HG02840 (cell line): Measurements from ENCODE around the gene SUZ12.
"Not testable (repeated sequence)": the region's sequence is repeated elsewhere in the genome, so short reads cannot be mapped to it uniquely, and the experiment has no call there.

Experiments used
- ATAC-seq: cut with Tn5 transposase; IDR thresholded peaks from one replicate; pipeline ENCODE4 v1.9.1; 2021; ENCODE audit warnings: mild to moderate bottlenecking, moderate library complexity, moderate number of reproducible peaks; ENCODE audit not compliant: unreplicated experiment, low FRiP score

Gene SUZ12

DNA sequence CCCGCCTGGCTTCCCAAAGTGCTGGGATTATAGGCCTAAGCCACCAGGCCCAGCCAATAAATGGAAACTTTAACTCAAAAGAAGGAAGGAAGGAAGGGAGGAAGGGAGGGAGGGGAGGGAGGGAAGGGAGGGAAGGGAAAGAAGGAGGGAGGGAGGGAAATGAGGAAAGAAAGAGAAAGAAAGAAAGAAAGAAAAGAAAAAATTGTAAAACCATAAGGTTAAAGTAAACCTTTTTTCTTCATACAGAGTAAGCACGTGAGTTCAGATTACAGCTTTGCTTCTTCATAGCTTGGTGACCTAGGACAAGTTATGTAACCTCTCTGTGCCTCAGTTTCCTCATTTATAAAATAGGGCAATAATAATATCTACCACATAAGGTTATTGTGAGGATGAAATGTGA lies 96.4 kb downstream of the SUZ12 start:
- no peak for ATAC-seq

DNA sequence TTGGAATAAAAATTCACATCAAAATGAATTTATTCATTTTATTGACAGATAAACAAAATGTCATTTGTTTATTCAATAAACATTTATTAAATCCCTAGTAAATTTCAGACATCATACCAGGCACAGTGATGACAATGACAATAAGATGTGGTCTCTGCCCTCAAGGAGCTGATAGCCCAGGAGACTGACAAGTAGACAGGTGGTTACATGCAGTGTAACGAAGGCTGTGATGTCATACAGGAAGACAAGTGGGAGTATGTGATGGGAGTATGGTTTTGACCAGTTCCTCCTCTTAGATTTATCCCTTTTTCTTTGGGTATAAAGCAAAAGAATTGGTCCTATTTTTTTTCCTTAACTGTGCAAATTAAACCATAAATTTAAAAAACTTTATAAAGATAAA lies 97.0 kb downstream of the SUZ12 start:
- not testable (repeated sequence) for ATAC-seq

DNA sequence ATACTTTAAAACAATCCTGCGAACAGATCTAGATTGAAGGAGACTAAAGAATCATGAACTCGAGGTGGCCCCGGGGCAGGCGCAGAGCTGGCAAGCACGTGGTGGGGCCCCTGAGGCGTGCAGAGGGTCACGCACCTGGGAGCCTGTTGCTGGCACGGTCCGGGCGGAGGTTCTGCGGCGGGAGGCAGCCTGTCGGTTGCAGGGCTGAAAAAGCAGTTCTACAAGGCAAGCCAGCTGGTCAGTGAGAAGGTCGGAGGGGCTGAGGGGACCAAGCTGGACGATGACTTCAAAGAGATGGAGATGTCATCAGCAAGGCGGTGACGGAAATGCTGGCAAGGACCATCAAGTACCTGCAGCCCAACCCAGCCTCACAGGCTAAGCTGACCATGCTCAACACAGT lies 103.4 kb downstream of the SUZ12 start:
- not testable (repeated sequence) for ATAC-seq

GRCh38 chr17:32041306-32041875 lies 104.6 kb downstream of the SUZ12 start:
- not testable (repeated sequence) for ATAC-seq

GRCh38 chr17:32042266-32042665 lies 105.5 kb downstream of the SUZ12 start:
- not testable (repeated sequence) for ATAC-seq

DNA sequence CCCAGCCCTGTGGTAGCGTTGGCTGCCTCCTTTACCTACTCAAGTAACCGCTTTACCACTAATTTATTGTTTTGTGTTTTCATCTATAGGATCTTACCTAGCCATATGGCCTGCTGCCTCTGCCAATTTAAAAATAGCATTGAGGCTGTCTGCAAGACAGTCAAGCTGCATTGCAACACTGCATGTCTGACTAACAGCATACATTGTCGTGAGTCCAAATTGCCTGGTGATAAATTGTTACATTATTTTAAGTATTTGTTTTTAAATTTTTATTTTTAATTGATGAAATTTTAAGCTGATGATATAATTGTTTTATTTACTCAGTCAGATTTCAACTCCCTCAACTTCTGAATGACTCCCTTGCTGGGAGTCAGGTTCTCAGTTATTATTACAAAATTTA lies 108.8 kb downstream of the SUZ12 start:
- ATAC-seq: not testable (repeated sequence)

GRCh38 chr17:32047663-32048062 lies 110.9 kb downstream of the SUZ12 start:
- not testable (repeated sequence) for ATAC-seq
